Measurements from ENCODE around the gene LPP. TPM values are rescaled to one million over a fixed set of nuclear protein-coding genes. Genes with fewer than 3 reads are reported as not detected.
"Not testable (repeated sequence)": the region's sequence is repeated elsewhere in the genome, so short reads cannot be mapped to it uniquely, and the experiment has no call there.

LPP gene
- polyA plus RNA-seq, 2 donors, result 10.5 to 12.9 TPM

- Histone ChIP-seq H3K9me3 (ENCODE audit: control insufficient read depth in 2 of 2, insufficient read depth in 1 of 2, low read depth in 1 of 2, low read length in 1 of 2) (no peaks in the 10 kb centered on the region), H3K27ac (ENCODE audit: low read depth in 2 of 2, low read length in 1 of 2) (peak overlapping the region in 1 of 2 donors; percentile 21), H3K36me3 (ENCODE audit: control insufficient read depth in 2 of 2, insufficient read depth in 2 of 2, low read length in 1 of 2) (no peaks in the 10 kb centered on the region), H3K4me1 (ENCODE audit: control insufficient read depth in 2 of 2, insufficient read depth in 2 of 2, low read length in 1 of 2) (no peaks in the 10 kb centered on the region), H3K4me3 (ENCODE audit: low read depth in 1 of 2, low read length in 2 of 2) (no peak overlapping the region), H3K27me3 (ENCODE audit: control insufficient read depth in 1 of 2, insufficient read depth in 2 of 2, low read length in 2 of 2) (no peaks in the 10 kb centered on the region)
These were observed 470.9 kb downstream of the LPP start for GRCh38 chr3:188624828-188625227.

GRCh38 chr3:188627652-188628051, 473.7 kb downstream of the LPP start:
- no peak overlapping the region for H3K4me3 ChIP-seq (ENCODE audit: low read depth in 1 of 2, low read length in 2 of 2)
- H3K9me3 ChIP-seq (ENCODE audit: control insufficient read depth in 2 of 2, insufficient read depth in 1 of 2, low read depth in 1 of 2, low read length in 1 of 2), result no peaks in the 10 kb centered on the region
- no peaks in the 10 kb centered on the region for H3K36me3 ChIP-seq (ENCODE audit: control insufficient read depth in 2 of 2, insufficient read depth in 2 of 2, low read length in 1 of 2)
- no peaks in the 10 kb centered on the region for H3K4me1 ChIP-seq (ENCODE audit: control insufficient read depth in 2 of 2, insufficient read depth in 2 of 2, low read length in 1 of 2)
- no peak overlapping the region for H3K27ac ChIP-seq (ENCODE audit: low read depth in 2 of 2, low read length in 1 of 2)
- H3K27me3 ChIP-seq (ENCODE audit: control insufficient read depth in 1 of 2, insufficient read depth in 2 of 2, low read length in 2 of 2), result no peaks in the 10 kb centered on the region

- Histone ChIP-seq H3K36me3 (ENCODE audit: control insufficient read depth in 2 of 2, insufficient read depth in 2 of 2, low read length in 1 of 2) (no peaks in the 10 kb centered on the region), H3K9me3 (ENCODE audit: control insufficient read depth in 2 of 2, insufficient read depth in 1 of 2, low read depth in 1 of 2, low read length in 1 of 2) (no peaks in the 10 kb centered on the region), H3K27me3 (ENCODE audit: control insufficient read depth in 1 of 2, insufficient read depth in 2 of 2, low read length in 2 of 2) (no peaks in the 10 kb centered on the region), H3K4me1 (ENCODE audit: control insufficient read depth in 2 of 2, insufficient read depth in 2 of 2, low read length in 1 of 2) (no peaks in the 10 kb centered on the region), H3K27ac (ENCODE audit: low read depth in 2 of 2, low read length in 1 of 2) (no peak overlapping the region), H3K4me3 (ENCODE audit: low read depth in 1 of 2, low read length in 2 of 2) (no peak overlapping the region)
- 89 to 90% methylated on average over 5 of the region's 5 CpGs for WGBS, 2 donors
These were observed 477.5 kb downstream of the LPP start for GRCh38 chr3:188631291-188632010.

GRCh38 chr3:188633206-188633605, 479.2 kb downstream of the LPP start:
- Histone ChIP-seq H3K27ac (ENCODE audit: low read depth in 2 of 2, low read length in 1 of 2) (no peak overlapping the region), H3K9me3 (ENCODE audit: control insufficient read depth in 2 of 2, insufficient read depth in 1 of 2, low read depth in 1 of 2, low read length in 1 of 2) (no peaks in the 10 kb centered on the region), H3K27me3 (ENCODE audit: control insufficient read depth in 1 of 2, insufficient read depth in 2 of 2, low read length in 2 of 2) (no peaks in the 10 kb centered on the region)

GRCh38 chr3:188634285-188634684, 480.3 kb downstream of the LPP start:
- H3K4me1 ChIP-seq (ENCODE audit: control insufficient read depth in 2 of 2, insufficient read depth in 2 of 2, low read length in 1 of 2), result no peaks in the 10 kb centered on the region
- no peaks in the 10 kb centered on the region for H3K9me3 ChIP-seq (ENCODE audit: control insufficient read depth in 2 of 2, insufficient read depth in 1 of 2, low read depth in 1 of 2, low read length in 1 of 2)
- no peak overlapping the region for H3K27ac ChIP-seq (ENCODE audit: low read depth in 2 of 2, low read length in 1 of 2)
- H3K36me3 ChIP-seq (ENCODE audit: control insufficient read depth in 2 of 2, insufficient read depth in 2 of 2, low read length in 1 of 2), result no peaks in the 10 kb centered on the region
- WGBS, 2 donors, result 97 to 98% methylated on average over 8 of the region's 8 CpGs
- no peak overlapping the region for H3K4me3 ChIP-seq (ENCODE audit: low read depth in 1 of 2, low read length in 2 of 2)
- no peaks in the 10 kb centered on the region for H3K27me3 ChIP-seq (ENCODE audit: control insufficient read depth in 1 of 2, insufficient read depth in 2 of 2, low read length in 2 of 2)

More at GRCh38 chr3:188633206-188633605, 479.2 kb downstream of the LPP start:
- 74 to 83% methylated on average over 4 of the region's 4 CpGs for WGBS, 2 donors
- H3K36me3 ChIP-seq (ENCODE audit: control insufficient read depth in 2 of 2, insufficient read depth in 2 of 2, low read length in 1 of 2), result no peaks in the 10 kb centered on the region
- H3K4me3 ChIP-seq (ENCODE audit: low read depth in 1 of 2, low read length in 2 of 2), result no peak overlapping the region
- H3K4me1 ChIP-seq (ENCODE audit: control insufficient read depth in 2 of 2, insufficient read depth in 2 of 2, low read length in 1 of 2), result no peaks in the 10 kb centered on the region

GRCh38 chr3:188635258-188636042, 481.5 kb downstream of the LPP start:
- H3K36me3 ChIP-seq (ENCODE audit: control insufficient read depth in 2 of 2, insufficient read depth in 2 of 2, low read length in 1 of 2), result no peaks in the 10 kb centered on the region
- no peaks in the 10 kb centered on the region for H3K9me3 ChIP-seq (ENCODE audit: control insufficient read depth in 2 of 2, insufficient read depth in 1 of 2, low read depth in 1 of 2, low read length in 1 of 2)
- no peak overlapping the region for H3K4me3 ChIP-seq (ENCODE audit: low read depth in 1 of 2, low read length in 2 of 2)
- no peak overlapping the region for H3K27ac ChIP-seq (ENCODE audit: low read depth in 2 of 2, low read length in 1 of 2)
- no peaks in the 10 kb centered on the region for H3K27me3 ChIP-seq (ENCODE audit: control insufficient read depth in 1 of 2, insufficient read depth in 2 of 2, low read length in 2 of 2)
- WGBS, 2 donors, result 33 to 40% methylated on average over 10 of the region's 10 CpGs
- no peaks in the 10 kb centered on the region for H3K4me1 ChIP-seq (ENCODE audit: control insufficient read depth in 2 of 2, insufficient read depth in 2 of 2, low read length in 1 of 2)

- not testable (repeated sequence) for H3K36me3 ChIP-seq (ENCODE audit: control insufficient read depth in 2 of 2, insufficient read depth in 2 of 2, low read length in 1 of 2); H3K4me3 ChIP-seq (ENCODE audit: low read depth in 1 of 2, low read length in 2 of 2); H3K4me1 ChIP-seq (ENCODE audit: control insufficient read depth in 2 of 2, insufficient read depth in 2 of 2, low read length in 1 of 2); H3K27me3 ChIP-seq (ENCODE audit: control insufficient read depth in 1 of 2, insufficient read depth in 2 of 2, low read length in 2 of 2); H3K27ac ChIP-seq (ENCODE audit: low read depth in 2 of 2, low read length in 1 of 2); H3K9me3 ChIP-seq (ENCODE audit: control insufficient read depth in 2 of 2, insufficient read depth in 1 of 2, low read depth in 1 of 2, low read length in 1 of 2)
- WGBS, 2 donors, result 89 to 92% methylated on average over 12 to 13 of the region's 13 CpGs
These were observed 482.3 kb downstream of the LPP start for GRCh38 chr3:188636292-188636691.

- WGBS, 2 donors, result 82 to 83% methylated on average over 3 of the region's 3 CpGs
- no peaks in the 10 kb centered on the region for H3K27me3 ChIP-seq (ENCODE audit: control insufficient read depth in 1 of 2, insufficient read depth in 2 of 2, low read length in 2 of 2)
- H3K36me3 ChIP-seq (ENCODE audit: control insufficient read depth in 2 of 2, insufficient read depth in 2 of 2, low read length in 1 of 2), result no peaks in the 10 kb centered on the region
- H3K27ac ChIP-seq (ENCODE audit: low read depth in 2 of 2, low read length in 1 of 2), result no peak overlapping the region
- H3K4me1 ChIP-seq (ENCODE audit: control insufficient read depth in 2 of 2, insufficient read depth in 2 of 2, low read length in 1 of 2), result no peaks in the 10 kb centered on the region
- H3K4me3 ChIP-seq (ENCODE audit: low read depth in 1 of 2, low read length in 2 of 2), result no peak overlapping the region
- H3K9me3 ChIP-seq (ENCODE audit: control insufficient read depth in 2 of 2, insufficient read depth in 1 of 2, low read depth in 1 of 2, low read length in 1 of 2), result no peaks in the 10 kb centered on the region
These were observed 487.1 kb downstream of the LPP start for GRCh38 chr3:188641076-188641475.

GRCh38 chr3:188643736-188644135, 489.8 kb downstream of the LPP start:
- no peak overlapping the region for H3K4me3 ChIP-seq (ENCODE audit: low read depth in 1 of 2, low read length in 2 of 2)
- WGBS, 2 donors, result 96 to 97% methylated on average over 3 of the region's 3 CpGs
- H3K9me3 ChIP-seq (ENCODE audit: control insufficient read depth in 2 of 2, insufficient read depth in 1 of 2, low read depth in 1 of 2, low read length in 1 of 2), result no peaks in the 10 kb centered on the region
- no peak overlapping the region for H3K27ac ChIP-seq (ENCODE audit: low read depth in 2 of 2, low read length in 1 of 2)
- H3K4me1 ChIP-seq (ENCODE audit: control insufficient read depth in 2 of 2, insufficient read depth in 2 of 2, low read length in 1 of 2), result no peaks in the 10 kb centered on the region
- no peaks in the 10 kb centered on the region for H3K27me3 ChIP-seq (ENCODE audit: control insufficient read depth in 1 of 2, insufficient read depth in 2 of 2, low read length in 2 of 2)
- peaks cover 0 to 3% of the 10 kb centered on the region in 2 donors for H3K36me3 ChIP-seq (ENCODE audit: control insufficient read depth in 2 of 2, insufficient read depth in 2 of 2, low read length in 1 of 2)

- H3K27ac ChIP-seq (ENCODE audit: low read depth in 2 of 2, low read length in 1 of 2), result no peak overlapping the region
- WGBS, 2 donors, result 0% methylated on average over 1 of the region's 1 CpG
- peaks cover 0 to 3% of the 10 kb centered on the region in 2 donors for H3K36me3 ChIP-seq (ENCODE audit: control insufficient read depth in 2 of 2, insufficient read depth in 2 of 2, low read length in 1 of 2)
- no peaks in the 10 kb centered on the region for H3K27me3 ChIP-seq (ENCODE audit: control insufficient read depth in 1 of 2, insufficient read depth in 2 of 2, low read length in 2 of 2)
- H3K4me3 ChIP-seq (ENCODE audit: low read depth in 1 of 2, low read length in 2 of 2), result no peak overlapping the region
- H3K4me1 ChIP-seq (ENCODE audit: control insufficient read depth in 2 of 2, insufficient read depth in 2 of 2, low read length in 1 of 2), result no peaks in the 10 kb centered on the region
- no peaks in the 10 kb centered on the region for H3K9me3 ChIP-seq (ENCODE audit: control insufficient read depth in 2 of 2, insufficient read depth in 1 of 2, low read depth in 1 of 2, low read length in 1 of 2)
These were observed 492.6 kb downstream of the LPP start for GRCh38 chr3:188646592-188646991.
